GM19099 (cell line): Measurements from ENCODE around the gene HLA-DQB1.

ENCODE experiments used
- POLR2A ChIP-seq: IDR thresholded peaks from 3 replicates; pipeline ENCODE4 v1.6.1; 2011; ENCODE audit warnings: low read depth; ENCODE audit not compliant: insufficient read length; ENCODE audit errors: extremely low read depth

Gene HLA-DQB1

DNA sequence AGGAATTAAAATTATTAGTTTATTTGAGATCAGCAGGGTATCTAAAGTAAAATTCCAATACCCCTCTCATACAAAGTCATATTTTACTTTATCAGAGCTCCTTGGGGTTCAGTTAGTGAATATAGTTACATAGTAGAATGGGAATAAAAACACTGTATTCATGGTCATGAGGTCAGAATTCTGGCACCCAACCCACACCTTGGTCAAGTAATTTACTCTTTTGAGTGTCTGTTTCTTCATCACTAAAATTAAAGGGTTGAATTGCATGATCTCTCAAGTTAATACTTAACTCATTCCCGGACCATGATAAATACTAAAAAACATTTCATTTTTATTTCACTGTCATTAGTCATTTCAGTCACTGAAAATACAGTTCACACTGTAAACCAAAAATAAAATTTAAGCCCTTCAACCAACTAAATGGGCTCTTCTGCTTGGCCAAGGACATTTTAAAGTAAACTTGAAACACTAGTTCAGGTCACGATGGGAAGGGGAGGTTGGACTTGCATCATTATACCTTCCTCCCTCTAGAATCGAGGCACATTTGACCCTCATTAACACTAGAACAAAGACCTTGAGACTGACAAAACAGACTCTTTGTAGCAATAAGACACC is 55.7 kb downstream of the HLA-DQB1 start:
- TF ChIP-seq POLR2A: no peak

DNA sequence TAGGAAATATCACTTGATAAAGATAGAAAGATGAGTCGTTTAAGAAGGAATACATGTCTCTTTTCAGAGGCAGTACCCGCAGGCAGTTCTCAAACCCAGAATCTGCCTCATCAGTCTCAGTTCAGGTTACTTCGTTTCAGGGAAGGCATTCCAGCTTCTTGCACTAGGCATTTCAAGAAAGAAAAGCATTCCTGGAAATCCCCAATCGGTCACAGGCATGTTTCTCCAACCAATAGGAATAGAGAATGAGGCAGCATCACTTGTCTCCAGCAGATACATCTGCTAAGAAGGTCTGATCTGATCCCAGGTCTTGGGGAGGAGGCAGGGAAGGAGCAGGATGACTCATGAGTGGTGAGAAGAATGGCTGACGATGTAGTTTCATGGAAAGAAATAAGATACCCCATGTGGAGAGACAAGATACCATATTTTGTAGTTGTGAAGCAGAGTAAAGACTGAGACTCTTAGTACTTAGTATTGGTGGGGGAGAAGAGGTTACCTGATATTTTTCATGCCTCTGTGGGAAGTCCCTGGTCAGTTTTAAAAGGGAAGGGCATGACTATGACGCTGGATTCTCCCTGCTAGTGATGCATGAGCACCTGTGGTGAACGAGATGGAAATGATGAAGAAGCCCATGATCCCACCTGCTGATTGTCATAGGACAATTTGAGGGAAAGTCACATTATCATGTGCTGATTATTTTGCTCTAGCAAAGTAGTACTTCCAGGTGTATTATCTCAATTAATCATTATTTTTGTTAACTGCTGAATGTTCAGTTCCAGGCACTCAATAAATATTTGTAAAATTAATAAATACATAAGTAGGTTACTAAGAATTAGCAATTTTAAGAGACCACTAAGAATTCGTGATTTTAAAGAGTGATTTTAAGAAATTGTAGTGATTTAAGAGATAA is 56.5 kb downstream of the HLA-DQB1 start:
- peak; percentile 61 for TF ChIP-seq POLR2A
